H1 (cell line): ENCODE results near the gene RHOG. TPM values are rescaled to one million over a fixed set of nuclear protein-coding genes. Genes with fewer than 3 reads are reported as not detected.

ENCODE experiments used
- CBX8 ChIP-seq: fragments of 300-800, 300-1000 bp; sonication (generic); IDR thresholded peaks from 2 replicates; pipeline ENCODE4 v1.7.1; 2016; ENCODE audit warnings: low read depth, low read length, borderline replicate concordance
- CREB1 ChIP-seq: IDR thresholded peaks from 2 replicates; pipeline ENCODE4 v1.6.1; 2012; ENCODE audit warnings: inconsistent platforms
- EGR1 ChIP-seq: IDR thresholded peaks from 2 replicates; pipeline ENCODE4 v1.6.1; 2011; ENCODE audit warnings: low read depth, low read length, borderline replicate concordance
- MAFK ChIP-seq: IDR thresholded peaks from 2 replicates; pipeline ENCODE4 v1.6.1; 2012; ENCODE audit warnings: low read depth, mild to moderate bottlenecking, improper control_type of control experiment, low read length
- POLR2A ChIP-seq, 2 experiments: IDR thresholded peaks; 1 replicate in 1 of 2; 2 replicates in 1 of 2; pipeline ENCODE4 v1.6.1; 2011; ENCODE audit warnings: low read depth in 2 of 2, low read length in 2 of 2, mild to moderate bottlenecking in 2 of 2; ENCODE audit errors: control extremely low read depth in 1 of 2
- SIN3A ChIP-seq, 2 experiments: IDR thresholded peaks in 1 of 2; conservative IDR thresholded peaks in 1 of 2; 2 replicates each; pipeline ENCODE4 v1.6.1; 2011 to 2012; ENCODE audit warnings: low read length in 2 of 2, improper control_type of control experiment in 1 of 2, low read depth in 1 of 2, mild to moderate bottlenecking in 1 of 2
- SIX5 ChIP-seq: IDR thresholded peaks from 2 replicates; pipeline ENCODE4 v1.6.1; 2011; ENCODE audit warnings: mild to moderate bottlenecking, low read depth, low read length
- SRF ChIP-seq: IDR thresholded peaks from 2 replicates; pipeline ENCODE4 v1.6.1; 2011; ENCODE audit warnings: mild to moderate bottlenecking, low read depth, low read length, moderate library complexity
- TAF7 ChIP-seq: optimal IDR thresholded peaks from 2 replicates; pipeline ENCODE3; 2011; ENCODE audit warnings: low read depth, mild to moderate bottlenecking, inconsistent platforms, low read length, moderate library complexity, borderline replicate concordance
- YY1 ChIP-seq: IDR thresholded peaks from 2 replicates; pipeline ENCODE4 v1.6.1; 2011; ENCODE audit warnings: low read depth, mild to moderate bottlenecking, low read length
- polyA plus RNA-seq, 7 experiments: library from polyadenylated mRNA; depleted of rRNA in 3 of 7; stranded (reverse) in 5 of 7; unstranded in 2 of 7; fragments of >200 nt in 5 of 7; fragments of 200-250 nt in 2 of 7; gene quantifications; 1 replicate in 5 of 7; 2 replicates in 1 of 7; 4 replicates in 1 of 7; pipeline versions ENCODE4 v1.2.1 to v1.2.3, GENCODE V29; 2011 to 2013; ENCODE audit warnings: missing spikeins in 2 of 7, mixed read lengths in 2 of 7
- total RNA-seq: library from RNA; stranded (reverse); fragmentation: NEBNext Ultra II Directional; extraction: Animal tissue kit (Norgen Biotek cat#: 25700); gene quantifications from 2 replicates; pipeline ENCODE4 v1.2.1, GENCODE V29; 2021
- TF ChIP-seq, protein P1 (sequence below): fragments of 300-600 bp; sonication (generic); IDR thresholded peaks from 2 replicates; pipeline ENCODE4 v1.7.1; 2012; ENCODE audit warnings: low read length, moderate library complexity, mild to moderate bottlenecking, inconsistent platforms; ENCODE audit not compliant: insufficient replicate concordance
- TF ChIP-seq, protein P2 (sequence below): IDR thresholded peaks from 2 replicates; pipeline ENCODE4 v1.6.1; 2012; ENCODE audit warnings: inconsistent platforms

RHOG gene
- total and polyA plus RNA-seq, 2 of the 8 experiments (the other 6 are each of a cell fraction or from before 2014, with no cell fraction given) = 28.3 to 69.6 TPM

DNA sequence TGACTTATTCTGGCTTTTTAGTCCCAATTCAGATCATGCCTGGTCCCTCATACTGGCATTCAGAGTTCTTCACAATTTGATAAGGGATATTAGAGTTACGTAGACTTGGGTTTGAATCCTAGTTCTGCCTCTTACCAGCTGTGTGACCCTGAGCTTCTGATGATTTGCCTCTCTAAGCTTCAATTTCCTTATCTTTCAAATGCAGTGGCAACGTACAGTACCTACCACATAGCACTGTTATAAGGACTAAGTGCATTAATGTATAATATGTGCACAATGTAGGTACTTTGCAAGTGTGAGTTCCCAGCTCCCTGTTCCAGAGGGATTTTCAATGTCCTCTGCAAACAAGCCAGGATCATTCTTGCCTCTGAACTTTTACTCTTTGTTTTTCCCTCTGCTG lies 7.3 kb downstream of the RHOG start (continued):
- TF ChIP-seq, protein P1, sequence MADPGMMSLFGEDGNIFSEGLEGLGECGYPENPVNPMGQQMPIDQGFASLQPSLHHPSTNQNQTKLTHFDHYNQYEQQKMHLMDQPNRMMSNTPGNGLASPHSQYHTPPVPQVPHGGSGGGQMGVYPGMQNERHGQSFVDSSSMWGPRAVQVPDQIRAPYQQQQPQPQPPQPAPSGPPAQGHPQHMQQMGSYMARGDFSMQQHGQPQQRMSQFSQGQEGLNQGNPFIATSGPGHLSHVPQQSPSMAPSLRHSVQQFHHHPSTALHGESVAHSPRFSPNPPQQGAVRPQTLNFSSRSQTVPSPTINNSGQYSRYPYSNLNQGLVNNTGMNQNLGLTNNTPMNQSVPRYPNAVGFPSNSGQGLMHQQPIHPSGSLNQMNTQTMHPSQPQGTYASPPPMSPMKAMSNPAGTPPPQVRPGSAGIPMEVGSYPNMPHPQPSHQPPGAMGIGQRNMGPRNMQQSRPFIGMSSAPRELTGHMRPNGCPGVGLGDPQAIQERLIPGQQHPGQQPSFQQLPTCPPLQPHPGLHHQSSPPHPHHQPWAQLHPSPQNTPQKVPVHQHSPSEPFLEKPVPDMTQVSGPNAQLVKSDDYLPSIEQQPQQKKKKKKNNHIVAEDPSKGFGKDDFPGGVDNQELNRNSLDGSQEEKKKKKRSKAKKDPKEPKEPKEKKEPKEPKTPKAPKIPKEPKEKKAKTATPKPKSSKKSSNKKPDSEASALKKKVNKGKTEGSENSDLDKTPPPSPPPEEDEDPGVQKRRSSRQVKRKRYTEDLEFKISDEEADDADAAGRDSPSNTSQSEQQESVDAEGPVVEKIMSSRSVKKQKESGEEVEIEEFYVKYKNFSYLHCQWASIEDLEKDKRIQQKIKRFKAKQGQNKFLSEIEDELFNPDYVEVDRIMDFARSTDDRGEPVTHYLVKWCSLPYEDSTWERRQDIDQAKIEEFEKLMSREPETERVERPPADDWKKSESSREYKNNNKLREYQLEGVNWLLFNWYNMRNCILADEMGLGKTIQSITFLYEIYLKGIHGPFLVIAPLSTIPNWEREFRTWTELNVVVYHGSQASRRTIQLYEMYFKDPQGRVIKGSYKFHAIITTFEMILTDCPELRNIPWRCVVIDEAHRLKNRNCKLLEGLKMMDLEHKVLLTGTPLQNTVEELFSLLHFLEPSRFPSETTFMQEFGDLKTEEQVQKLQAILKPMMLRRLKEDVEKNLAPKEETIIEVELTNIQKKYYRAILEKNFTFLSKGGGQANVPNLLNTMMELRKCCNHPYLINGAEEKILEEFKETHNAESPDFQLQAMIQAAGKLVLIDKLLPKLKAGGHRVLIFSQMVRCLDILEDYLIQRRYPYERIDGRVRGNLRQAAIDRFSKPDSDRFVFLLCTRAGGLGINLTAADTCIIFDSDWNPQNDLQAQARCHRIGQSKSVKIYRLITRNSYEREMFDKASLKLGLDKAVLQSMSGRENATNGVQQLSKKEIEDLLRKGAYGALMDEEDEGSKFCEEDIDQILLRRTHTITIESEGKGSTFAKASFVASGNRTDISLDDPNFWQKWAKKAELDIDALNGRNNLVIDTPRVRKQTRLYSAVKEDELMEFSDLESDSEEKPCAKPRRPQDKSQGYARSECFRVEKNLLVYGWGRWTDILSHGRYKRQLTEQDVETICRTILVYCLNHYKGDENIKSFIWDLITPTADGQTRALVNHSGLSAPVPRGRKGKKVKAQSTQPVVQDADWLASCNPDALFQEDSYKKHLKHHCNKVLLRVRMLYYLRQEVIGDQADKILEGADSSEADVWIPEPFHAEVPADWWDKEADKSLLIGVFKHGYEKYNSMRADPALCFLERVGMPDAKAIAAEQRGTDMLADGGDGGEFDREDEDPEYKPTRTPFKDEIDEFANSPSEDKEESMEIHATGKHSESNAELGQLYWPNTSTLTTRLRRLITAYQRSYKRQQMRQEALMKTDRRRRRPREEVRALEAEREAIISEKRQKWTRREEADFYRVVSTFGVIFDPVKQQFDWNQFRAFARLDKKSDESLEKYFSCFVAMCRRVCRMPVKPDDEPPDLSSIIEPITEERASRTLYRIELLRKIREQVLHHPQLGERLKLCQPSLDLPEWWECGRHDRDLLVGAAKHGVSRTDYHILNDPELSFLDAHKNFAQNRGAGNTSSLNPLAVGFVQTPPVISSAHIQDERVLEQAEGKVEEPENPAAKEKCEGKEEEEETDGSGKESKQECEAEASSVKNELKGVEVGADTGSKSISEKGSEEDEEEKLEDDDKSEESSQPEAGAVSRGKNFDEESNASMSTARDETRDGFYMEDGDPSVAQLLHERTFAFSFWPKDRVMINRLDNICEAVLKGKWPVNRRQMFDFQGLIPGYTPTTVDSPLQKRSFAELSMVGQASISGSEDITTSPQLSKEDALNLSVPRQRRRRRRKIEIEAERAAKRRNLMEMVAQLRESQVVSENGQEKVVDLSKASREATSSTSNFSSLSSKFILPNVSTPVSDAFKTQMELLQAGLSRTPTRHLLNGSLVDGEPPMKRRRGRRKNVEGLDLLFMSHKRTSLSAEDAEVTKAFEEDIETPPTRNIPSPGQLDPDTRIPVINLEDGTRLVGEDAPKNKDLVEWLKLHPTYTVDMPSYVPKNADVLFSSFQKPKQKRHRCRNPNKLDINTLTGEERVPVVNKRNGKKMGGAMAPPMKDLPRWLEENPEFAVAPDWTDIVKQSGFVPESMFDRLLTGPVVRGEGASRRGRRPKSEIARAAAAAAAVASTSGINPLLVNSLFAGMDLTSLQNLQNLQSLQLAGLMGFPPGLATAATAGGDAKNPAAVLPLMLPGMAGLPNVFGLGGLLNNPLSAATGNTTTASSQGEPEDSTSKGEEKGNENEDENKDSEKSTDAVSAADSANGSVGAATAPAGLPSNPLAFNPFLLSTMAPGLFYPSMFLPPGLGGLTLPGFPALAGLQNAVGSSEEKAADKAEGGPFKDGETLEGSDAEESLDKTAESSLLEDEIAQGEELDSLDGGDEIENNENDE = no peak
- TF ChIP-seq POLR2A (IDR thresholded peaks at IDR 0.05; ENCODE audit: control extremely low read depth in 1 of 2, low read depth in 2 of 2, low read length in 2 of 2) = no peak
- TF ChIP-seq SIX5 = no peak
- TF ChIP-seq, protein P2, sequence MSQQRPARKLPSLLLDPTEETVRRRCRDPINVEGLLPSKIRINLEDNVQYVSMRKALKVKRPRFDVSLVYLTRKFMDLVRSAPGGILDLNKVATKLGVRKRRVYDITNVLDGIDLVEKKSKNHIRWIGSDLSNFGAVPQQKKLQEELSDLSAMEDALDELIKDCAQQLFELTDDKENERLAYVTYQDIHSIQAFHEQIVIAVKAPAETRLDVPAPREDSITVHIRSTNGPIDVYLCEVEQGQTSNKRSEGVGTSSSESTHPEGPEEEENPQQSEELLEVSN = no peak
- no peak for TF ChIP-seq MAFK
- no peak for TF ChIP-seq CREB1
- TF ChIP-seq YY1 = no peak
- no peak for TF ChIP-seq TAF7
- no peak for TF ChIP-seq EGR1
- no peak for TF ChIP-seq CBX8
- TF ChIP-seq SIN3A (conservative IDR thresholded peaks at IDR 0.05 in 1 of 2, IDR thresholded peaks at IDR 0.05 in 1 of 2; ENCODE audit: low read depth in 1 of 2, low read length in 2 of 2) = no peak
- no peak for TF ChIP-seq SRF
